ENCODE data around the gene OR5A2.
"Not testable (repeated sequence)": the region's sequence is repeated elsewhere in the genome, so short reads cannot be mapped to it uniquely, and the experiment has no call there.

The OR5A2 gene

GRCh38 chr11:59380263-59381059, 45.8 kb downstream of the OR5A2 start:
- DNase-seq, result no peak

DNA sequence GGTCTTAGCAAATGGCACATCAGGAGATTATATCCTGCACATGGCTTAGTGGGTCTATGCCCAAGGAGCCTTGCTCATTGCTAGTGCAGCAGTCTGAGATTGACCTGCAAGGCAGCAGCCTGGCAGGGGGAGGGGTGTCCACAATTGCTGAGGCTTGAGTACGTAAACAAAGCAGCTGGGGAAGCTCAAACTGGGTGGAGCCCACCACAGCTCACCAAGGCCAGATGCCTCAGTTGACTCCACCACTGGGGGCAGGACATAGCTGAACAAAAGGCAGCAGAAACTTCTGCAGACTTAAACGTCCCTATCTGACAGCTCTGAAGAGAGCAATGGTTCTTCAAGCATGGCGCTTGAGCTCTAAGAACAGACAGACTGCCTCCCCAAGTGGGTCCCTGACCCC, 53.9 kb downstream of the OR5A2 start:
- not testable (repeated sequence) for DNase-seq

DNA sequence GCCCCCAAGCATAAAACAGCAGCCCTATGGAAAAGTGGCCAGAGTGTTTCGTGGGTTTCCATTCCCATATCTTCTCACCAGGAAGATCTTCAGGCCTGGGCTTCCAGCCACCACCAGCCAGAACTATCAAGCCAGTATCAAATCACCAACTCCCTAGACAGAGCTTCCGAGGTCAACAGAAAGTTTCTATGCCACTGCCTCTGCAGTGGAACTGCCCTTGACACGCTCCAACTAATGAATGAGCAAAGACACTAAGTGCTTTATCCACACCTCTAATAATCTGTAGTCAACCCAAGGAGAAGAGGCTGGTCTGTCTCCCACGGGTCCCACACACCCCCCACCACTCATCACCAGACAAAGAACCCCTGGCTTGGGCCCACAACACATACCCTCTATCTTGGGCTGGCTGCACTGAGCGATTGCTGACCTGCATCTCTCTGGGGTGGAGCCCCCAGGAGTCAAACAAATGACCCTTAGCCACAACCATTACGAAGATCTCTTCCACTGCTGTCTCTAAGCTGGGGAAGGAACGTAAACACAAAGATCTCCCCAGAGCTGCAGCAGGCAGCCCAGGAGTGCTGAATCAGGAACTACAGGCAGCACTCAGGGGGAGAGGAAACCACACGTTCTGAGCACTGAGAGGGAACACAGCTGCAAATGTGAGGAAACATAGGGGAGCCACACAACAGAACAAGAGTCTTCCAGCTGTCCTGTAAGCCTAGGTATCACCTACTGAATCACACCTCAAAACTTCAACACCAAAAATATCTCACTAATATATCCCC, 57.8 kb downstream of the OR5A2 start:
- DNase-seq, result no peak
